Hematopoietic multipotent progenitor cell treated with erythropoietin and hydrocortisone succinate and interleukin-3 and kit ligand, for 15 days (in vitro differentiated cells): Measurements from ENCODE around the gene AASDH.

ENCODE experiments used
- DNase-seq: peaks from one replicate; pipeline ENCODE4 v3.0.0-alpha.2; 2015; ENCODE audit warnings: low spot score

Gene AASDH, protein sequence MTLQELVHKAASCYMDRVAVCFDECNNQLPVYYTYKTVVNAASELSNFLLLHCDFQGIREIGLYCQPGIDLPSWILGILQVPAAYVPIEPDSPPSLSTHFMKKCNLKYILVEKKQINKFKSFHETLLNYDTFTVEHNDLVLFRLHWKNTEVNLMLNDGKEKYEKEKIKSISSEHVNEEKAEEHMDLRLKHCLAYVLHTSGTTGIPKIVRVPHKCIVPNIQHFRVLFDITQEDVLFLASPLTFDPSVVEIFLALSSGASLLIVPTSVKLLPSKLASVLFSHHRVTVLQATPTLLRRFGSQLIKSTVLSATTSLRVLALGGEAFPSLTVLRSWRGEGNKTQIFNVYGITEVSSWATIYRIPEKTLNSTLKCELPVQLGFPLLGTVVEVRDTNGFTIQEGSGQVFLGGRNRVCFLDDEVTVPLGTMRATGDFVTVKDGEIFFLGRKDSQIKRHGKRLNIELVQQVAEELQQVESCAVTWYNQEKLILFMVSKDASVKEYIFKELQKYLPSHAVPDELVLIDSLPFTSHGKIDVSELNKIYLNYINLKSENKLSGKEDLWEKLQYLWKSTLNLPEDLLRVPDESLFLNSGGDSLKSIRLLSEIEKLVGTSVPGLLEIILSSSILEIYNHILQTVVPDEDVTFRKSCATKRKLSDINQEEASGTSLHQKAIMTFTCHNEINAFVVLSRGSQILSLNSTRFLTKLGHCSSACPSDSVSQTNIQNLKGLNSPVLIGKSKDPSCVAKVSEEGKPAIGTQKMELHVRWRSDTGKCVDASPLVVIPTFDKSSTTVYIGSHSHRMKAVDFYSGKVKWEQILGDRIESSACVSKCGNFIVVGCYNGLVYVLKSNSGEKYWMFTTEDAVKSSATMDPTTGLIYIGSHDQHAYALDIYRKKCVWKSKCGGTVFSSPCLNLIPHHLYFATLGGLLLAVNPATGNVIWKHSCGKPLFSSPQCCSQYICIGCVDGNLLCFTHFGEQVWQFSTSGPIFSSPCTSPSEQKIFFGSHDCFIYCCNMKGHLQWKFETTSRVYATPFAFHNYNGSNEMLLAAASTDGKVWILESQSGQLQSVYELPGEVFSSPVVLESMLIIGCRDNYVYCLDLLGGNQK

DNA sequence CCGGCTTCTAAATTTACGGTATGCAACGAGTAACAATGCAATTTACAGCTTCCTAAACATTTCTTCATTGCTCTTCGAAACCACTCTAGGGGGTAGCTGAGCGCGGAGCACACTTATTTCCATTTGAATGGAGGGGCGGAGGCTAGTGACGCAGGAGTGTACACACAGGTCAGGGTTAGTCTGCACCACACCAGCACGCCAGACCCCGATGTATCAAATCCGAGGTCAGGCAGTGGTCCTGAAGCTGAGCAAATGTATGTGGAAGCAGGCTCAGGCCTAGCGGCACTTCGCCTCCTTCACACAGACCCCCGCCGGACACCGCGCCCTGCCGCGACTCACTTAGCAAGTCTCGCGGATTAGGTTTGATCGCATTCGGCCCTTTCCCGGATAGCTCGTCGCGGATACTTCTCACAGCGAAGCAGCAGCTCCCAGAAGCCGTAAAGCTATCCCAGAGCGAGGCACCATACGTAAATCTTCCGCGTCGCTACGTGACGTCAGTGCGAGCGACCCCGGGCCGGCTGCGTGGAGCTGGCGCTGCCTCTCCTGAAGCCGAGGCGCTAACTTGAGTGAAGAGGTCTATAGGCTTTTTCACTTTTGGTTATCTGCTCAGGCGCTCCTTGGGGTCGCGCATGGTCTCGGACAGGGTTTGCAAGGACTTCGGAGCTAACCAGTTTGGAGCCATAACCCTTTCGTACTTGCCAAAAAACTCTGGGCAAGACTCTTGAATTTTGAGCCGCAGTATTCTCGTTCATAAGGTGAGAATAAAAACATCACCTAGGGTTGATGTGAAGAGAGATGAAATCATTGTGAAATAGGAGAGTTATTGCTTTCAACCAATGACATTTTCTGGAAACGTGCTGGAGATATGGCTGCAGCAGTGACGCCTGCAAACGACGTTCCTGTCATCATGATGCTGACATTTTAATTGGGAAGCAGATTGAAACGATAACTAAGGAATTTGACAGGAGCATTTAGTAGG, at the start of gene AASDH:
Gene AASDH, minus strand, starts transcription at position 469 of the 979 bp plus-strand sequence. CDS start 3,192 bp downstream, outside the sequence.
- DNase-seq: peak; percentile 92

DNA sequence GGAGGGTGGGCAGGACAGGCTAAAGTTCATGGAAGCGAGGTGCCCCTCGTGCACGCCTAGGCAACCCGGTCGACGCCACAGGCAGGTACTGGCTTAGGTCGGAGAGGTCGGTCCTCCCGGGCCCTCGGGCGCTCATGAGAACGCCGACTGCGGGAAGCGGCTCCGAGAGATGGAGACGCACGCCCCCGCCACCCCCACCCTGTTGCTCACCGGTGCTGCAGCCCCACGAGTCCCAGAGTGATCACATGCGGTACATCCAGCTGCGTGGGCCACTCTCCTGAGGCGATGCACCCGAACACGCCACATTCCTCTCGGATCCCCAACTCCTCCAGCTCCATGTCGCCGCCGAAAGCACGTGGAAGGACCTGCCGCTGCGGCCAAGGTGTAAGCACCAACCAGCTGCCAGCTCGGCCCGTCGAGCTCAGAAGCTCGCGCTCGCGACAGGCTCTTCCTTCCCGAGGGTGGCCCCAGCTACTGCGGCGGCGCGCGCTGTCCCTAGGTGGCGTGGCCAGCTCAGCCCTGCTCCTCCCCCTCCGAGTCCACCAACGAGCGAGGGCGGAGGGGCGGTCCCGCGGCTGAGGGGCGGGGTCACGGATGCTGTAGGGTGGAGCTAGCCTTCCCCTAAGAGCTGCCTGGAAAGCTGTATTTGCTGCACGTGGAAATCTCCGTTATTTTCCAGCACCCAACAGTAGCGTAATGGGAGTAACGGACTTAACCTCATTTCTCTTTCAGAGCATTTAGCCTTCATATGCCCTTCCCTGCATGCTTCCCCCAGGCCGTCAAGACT, 48.0 kb upstream of the AASDH start, which contains the start of gene PPAT:
Gene PPAT, minus strand, starts transcription at position 476 of the 787 bp plus-strand sequence. Its CDS starts 138 bp downstream, at position 338.
- peak; percentile 97 for DNase-seq

DNA sequence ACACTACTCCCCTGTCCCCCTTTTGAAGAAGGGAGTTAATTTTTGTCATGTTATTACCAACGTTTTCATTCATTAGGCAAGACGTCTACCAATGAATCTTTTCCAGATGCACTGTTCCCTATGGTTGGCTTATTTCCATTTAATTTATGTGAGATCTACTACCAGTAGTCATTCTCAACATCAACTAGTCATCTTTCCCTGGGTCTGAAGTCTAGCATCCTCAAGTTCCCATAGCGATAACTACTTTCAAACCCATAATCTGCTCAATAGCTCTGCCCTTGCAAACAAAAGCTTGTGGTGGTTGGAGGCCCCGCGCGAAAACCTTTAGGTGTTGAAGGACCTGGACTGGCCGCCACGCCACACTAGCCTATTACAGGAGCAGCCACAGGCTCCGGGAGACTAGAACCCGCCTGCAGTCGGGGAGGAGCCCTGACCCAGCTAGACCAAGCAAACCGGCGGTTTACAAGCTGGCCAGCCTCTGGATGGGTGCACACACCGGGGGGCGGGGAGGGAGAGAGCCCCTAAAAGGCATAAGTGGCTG, 47.4 kb upstream of the AASDH start:
- DNase-seq: peak; percentile 42

DNA sequence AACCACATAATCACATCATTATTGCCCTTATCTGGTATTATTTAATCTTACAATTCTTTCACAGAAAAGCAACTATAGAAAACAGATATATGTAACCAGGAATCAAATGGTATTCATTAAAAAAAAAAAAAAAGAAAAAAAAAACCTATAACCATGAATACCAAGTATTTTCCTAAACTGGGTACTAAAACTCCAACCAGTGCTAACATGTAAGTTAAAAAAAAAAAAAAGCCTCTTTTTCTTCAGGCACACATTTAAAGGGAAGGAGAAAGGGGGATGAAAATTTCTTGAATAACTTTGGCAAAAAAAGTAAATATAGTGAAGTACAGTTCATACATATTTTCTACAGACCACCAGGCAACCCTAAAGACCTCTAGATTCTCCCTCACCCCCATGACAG, 46.0 kb upstream of the AASDH start:
- DNase-seq: no peak

DNA sequence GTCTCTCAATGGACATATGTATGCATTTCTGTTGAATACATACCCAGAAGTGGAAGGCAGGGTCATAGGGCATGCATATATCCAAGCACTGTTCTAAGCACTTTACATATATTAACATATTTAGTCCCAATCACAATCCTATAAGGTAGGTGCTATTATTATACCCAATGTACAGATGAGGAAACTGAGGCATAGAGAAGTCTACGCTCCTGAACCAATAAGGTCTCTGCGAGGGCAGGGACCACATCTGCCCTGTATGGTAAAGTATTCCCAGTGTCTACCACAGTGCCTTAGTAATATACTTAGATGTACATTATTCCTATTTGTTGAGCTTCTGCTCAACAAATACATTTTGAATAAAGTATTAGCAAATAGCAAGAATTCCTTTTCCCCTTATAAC, 42.9 kb upstream of the AASDH start:
- no peak for DNase-seq

DNA sequence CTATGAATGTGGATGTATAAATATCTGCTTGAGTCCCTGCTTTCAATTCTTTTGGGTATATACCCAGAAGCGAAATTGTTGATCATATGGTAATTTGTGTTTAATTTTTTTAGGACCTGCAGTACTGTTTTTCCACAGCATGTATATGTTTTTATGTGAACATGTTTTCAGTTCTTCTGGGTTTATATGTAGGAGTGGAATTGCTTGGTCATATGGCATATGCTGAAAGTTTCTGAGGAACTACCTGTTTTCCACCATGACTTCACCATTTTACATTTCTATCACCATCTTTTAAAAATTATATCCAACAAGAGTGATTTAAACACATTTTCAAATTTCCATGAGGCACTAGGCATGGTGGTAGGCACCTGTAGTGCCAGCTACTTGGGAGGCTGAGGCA, 39.9 kb upstream of the AASDH start:
- no peak for DNase-seq

DNA sequence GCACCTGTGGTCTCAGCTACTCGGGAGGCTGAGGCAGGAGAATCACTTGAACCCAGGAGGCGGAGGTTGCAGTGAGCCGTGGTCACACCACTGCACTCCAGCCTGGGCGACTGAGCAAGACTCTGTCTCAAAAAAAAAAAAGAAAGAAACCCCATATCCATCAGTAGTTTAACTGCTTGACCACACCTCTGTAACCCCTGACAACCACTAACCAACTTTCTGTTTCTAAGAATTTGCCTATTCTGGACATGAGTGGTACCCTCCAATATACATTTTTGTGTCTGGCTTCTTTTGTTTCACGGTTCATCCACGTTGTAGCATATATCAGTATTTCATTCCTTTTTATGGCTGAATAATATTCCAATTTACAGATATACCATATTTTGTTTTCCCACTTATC, 39.0 kb upstream of the AASDH start:
- no peak for DNase-seq

DNA sequence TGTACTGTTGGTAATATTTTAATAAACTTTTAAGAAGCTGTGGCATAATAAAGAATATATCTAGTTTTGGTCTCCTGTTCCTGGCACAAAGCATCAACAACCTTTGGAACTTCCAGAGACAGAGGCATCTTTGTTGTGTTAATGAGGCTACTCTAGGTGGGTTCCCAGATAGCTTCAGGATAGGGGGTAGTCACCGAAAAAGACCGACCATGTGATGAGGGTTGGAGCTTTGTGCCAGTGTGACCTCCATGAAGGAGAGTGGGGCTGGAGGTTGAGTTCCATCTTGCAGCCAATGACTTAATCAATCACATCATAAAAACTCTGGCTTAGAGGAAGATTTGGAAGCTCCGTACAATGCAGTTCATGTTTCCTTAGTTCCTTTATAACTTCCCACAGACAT, 38.2 kb upstream of the AASDH start:
- DNase-seq: no peak

DNA sequence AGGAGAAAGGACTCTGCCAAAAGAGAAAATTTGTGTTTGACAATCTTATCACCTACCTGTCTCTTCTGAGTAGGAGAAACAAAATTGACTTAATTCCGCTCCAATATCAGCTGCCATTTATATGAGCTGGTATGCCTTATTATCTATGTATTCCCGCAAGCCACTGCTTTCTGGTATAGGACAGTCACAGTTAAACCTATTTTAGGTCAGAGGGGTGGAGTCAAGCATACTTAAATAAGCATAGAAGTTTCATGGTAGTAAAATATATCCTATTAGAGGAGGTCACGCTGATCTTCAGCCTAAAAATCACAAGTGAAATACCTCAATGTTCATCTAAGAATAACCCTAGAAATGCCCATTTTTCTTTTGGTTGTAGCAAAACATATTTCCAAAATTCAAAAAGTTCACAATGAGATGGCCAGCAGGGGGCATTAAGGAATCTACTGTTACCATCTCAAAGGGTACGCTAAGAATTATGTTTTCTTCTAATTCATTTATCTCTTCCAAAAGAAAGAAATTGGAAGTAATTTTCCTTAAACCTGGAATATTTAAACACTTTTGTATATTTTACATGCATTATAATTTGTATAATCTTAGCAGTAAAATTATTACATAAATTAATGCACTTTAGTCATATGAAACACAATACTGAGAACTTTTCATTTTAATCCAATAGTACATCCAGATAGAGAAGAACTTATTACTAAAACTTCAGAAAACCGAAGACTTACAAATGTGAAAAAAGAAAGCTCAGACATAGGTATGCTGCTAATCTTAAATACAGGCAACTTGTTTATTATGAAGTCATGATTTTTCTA, 37.6 kb upstream of the AASDH start:
- peak; percentile 77 for DNase-seq

DNA sequence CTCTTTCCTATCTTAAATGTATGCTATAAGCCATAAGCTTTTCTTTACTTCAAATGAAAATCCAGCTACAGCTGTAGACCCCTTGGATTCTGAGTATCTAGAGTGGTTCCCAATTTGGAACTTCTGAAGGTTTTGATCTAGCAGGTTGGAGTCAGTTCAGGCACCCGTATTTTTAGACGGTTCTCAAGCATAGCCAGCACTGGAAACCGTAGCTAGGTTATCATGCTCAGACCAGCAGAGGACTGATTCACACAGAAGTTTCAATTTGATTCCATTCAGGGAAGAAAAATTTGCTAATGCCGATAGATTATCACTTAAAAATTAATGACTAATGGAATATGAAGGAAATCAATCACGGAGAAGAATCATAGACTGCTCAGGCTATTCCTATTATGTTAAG, 36.9 kb upstream of the AASDH start:
- no peak for DNase-seq

DNA sequence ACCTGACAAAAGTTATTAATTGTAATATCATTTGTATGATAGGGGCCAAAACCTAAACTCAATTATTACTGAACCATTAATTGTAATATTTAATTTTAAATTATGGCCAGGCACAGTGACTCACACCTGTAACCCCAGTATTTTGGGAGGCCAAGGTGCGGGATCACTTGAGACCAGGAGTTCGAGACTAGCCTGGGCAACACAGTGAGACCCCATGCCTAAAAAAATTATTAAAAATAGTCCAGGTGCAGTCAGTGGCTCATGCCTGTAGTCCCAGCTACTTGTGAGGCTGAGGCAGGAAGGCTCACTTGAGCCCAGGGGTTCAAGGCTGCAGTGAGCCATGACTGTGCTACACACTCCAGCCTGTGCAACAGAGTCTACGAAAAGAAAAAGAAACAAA, 30.1 kb upstream of the AASDH start:
- no peak for DNase-seq

DNA sequence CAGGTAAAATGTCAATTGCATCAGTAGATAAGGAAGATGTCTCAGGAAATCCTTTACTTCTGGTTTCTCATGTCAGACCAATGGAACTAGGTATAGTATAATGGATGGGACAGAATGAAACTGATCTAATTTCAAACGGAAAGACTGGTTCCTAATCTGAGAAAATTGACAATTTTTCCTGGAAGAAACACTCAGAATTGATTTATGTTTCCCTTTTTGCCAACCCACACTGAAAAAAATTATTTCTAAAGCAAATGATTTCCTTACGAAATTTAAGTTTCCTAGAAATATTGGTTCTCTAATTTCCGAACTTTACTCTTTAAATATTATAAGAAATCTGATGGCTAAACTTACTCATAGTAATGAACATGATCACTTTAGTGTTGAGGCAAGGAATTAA, 29.1 kb upstream of the AASDH start:
- DNase-seq: no peak

DNA sequence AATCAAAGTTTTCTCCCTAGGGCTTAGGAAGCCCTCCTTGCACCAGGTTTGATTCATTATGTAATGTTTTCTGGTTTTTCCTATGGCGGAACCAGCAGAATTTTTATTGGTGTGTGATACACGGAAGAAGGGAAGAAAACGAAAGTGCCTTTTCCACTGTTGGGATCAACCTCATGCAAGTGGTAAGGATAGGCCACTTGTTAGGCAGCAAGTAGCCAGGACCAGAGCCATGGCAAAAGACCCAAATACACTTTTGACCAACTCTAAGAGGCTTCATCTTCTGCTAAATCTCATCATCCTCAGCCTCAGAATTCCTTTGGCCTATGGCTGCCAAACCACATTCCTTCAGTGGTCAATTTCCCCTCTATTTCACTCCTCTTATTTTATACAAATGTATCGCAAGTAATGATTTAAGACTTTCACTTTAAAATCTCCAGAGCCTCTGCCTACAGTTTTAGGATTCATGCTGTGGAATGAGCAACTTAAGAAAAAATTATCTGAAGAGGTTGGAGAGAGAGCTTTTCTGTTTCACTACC, 26.9 kb upstream of the AASDH start:
- no peak for DNase-seq

DNA sequence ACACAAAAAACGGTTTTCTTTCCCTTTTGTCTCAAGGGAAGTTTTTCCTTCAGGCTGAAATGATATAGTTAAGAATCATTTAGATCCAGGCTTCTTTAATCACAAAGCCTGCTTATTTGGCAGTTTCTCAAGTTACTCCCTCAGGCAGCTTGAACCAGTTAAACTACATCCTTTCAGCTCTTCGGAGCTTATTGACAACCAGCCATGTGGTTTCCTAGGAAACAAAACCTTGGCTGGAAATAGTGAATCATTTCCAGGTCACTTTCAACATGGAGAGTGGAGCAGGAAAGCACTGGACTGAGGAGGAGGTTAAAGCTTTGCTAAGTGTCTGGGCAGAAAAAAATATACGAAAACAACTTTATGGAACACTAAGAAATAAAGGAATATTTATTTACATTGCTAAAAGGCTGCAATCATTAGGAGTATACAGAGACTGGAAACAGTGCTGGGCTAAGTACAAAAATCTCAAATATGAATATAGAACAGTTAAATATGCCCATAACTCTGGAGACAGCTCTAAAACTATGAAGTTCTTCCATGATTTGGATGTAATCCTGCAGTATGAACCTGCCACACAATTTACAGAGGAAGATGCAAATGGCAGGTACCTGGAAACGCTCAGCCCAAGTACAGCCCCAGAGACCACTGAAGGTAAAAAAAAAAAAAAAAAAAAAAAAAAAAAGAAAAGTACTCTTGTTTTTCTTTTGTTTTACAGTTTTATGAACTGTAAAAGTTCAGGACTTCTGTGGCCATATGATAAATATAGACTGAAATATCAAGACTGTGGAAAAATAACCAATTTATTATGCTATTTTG, 23.2 kb upstream of the AASDH start:
- DNase-seq: peak; percentile 51

DNA sequence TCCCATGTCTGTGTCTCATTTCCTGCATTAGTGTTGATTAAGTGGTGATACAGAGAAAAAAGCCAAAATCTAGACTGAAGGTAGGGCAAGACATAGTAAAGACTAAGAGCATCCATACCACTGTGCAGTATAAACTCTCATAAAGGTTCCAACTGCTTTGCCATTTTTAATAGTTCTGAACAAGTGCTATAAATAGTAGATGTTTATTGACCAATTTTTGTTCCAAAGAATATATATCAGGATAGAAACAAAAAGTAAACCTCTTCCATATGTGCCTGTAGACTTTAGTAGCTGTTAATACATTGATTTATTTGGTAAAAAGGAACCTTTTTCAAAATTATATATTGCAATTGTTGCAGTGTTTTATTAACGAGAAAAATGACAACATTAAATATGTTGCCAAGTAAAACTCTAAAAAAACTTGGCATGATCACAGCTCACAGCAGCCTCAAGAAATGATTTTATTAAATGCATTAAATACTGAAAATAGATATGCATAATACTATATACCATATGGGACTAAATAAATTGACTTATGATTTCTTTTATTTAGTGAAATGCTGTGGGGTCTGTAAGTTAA, 22.3 kb upstream of the AASDH start:
- DNase-seq: no peak

DNA sequence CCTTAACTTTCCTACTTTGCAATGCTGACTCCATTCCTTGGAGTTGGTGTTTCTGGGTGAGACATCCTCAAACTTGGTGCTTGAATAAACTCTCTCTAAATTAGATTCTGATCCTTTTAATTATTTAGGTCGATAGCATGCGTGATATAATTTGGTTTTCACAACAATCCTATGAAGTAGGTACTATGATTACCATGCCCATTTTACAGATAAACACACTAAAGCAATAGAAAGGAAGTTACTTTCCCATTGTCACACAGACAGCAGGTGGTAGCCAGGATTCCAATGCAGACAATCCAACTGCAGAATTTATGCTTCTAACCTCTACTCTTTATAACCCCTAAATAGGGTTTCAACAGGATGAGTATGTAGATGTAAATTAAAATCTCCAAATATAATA, 21.7 kb upstream of the AASDH start:
- DNase-seq: no peak

DNA sequence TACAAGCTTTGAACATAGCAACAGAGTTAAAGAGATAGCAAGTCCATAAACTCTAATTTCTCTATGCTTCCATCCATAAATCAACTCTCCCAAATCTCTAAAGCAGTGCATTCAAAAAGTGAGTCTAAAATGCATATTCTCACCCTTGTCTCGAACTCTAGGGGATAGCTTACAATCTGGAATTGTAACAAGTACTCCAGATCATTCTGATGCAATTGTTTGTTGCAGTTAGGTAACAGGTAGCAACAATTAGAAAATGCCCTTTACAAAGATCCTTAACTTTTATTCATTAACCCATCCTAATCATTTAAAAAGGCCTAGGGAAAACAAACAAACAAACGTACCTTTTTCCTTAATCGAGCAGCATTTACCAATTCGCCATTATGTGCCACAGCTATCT, 18.9 kb upstream of the AASDH start:
- no peak for DNase-seq

DNA sequence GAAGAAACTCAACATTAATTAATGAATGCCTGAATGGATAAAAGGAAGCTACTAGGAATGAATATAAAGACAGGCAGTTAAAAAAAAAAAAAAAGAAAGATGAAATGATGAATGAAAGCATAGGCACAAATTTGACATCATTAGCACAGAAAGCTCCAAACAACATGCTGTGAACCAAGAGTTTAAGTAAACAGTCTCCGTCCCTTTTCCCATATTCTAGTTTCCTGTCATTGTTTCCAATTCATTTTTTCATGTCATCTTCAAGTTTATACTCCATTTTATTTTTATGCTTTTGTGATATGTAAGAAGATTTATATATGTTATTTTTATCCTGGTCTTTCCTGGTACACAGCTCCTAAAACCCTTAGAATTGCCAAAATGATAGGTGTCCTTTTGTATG, 17.7 kb upstream of the AASDH start:
- no peak for DNase-seq
